Left ventricle myocardium inferior (tissue), 1 donor: ENCODE results near the gene ITGA6. TPM values are rescaled to one million over a fixed set of nuclear protein-coding genes. Genes with fewer than 3 reads are reported as not detected.
A peak's percentile ranks its signal among the peaks of the same experiment; 100 is the strongest.

Experiments
- DNase-seq: peaks from one replicate; pipeline ENCODE4 v3.0.0-alpha.2; 2020
- H3K27ac ChIP-seq: fragments of 200-600 bp; replicated peaks from 2 replicates; pipeline ENCODE4 v1.8.0; 2021
- H3K27me3 ChIP-seq: fragments of 200-600 bp; 2 replicates; pipeline ENCODE4 v1.8.0; 2021; ENCODE audit warnings: low read depth
- H3K36me3 ChIP-seq: fragments of 200-600 bp; 2 replicates; pipeline ENCODE4 v1.8.0; 2021
- H3K4me1 ChIP-seq: fragments of 200-600 bp; 2 replicates; pipeline ENCODE4 v1.8.0; 2021
- H3K4me3 ChIP-seq: fragments of 200-600 bp; 2 replicates; pipeline ENCODE4 v1.8.0; 2021; ENCODE audit warnings: mild to moderate bottlenecking, moderate library complexity
- H3K9me3 ChIP-seq: fragments of 200-600 bp; replicated peaks from 2 replicates; pipeline ENCODE4 v1.8.0; 2021
- intact Hi-C: fragments of 100-400 bp; cut with micrococcal nuclease; formaldehyde crosslinking; loops from one replicate; pipeline ENCODE4 v1.11.0; 2022
- total RNA-seq: library from RNA; stranded (reverse); fragmentation: NEBNext Ultra II Directional; extraction: Animal tissue kit (Norgen Biotek cat#: 25700); gene quantifications from one replicate; pipeline ENCODE4 v1.2.1, GENCODE V29; 2021
- TF ChIP-seq, protein P1 (sequence below): fragments of 200-600 bp; IDR thresholded peaks from 2 replicates; pipeline ENCODE4 v1.8.0; 2021; ENCODE audit warnings: antibody characterized with exemption, mild to moderate bottlenecking, borderline replicate concordance
- donor health status: DM: no; HTN: yes; CAD: no; lungs with severe emphysema.

The ITGA6 gene
- total RNA-seq, 1 donor from 2014 or later, result 42.0 TPM

DNA sequence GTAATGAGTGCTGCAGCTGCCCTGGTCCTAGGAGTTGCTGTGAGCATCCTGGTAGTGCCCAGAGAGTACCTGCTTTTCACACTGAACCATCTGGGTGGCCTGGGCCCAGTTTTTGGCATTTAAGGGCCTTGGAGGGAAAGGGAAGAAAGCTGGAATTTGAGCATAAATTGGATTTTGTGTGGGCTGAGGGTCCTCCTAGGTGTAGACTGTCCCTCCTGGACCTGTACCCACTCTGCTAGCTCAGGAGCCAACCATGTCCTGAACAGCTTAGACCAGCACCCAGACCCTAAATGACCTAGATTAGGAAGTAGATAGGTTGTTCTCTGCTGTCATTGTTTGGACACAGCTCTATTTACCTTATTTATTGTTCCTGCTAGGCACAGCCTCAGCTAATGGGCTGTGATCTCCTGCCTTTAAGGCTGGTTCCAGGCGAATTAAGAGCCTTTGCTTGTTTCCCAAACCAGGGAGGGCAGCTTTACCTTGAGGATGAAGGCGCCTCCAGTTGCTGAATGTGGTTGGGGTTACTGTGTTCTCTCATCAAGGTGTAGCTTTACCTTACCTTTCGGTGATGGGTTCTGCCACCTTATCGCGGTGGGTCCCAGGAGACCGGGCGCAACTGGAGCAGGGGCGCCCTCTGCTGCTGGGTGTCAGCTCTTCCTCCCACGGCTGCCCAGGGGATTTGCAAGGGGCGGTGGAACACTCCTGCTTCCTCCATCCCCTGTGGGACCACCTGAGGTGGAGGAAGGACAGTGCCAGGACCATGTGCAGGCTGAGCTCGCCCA, 34.4 kb downstream of the ITGA6 start:
- Histone ChIP-seq H3K36me3 (no peaks in the 10 kb centered on the region), H3K4me3 (peak overlapping the region; percentile 3)

DNA sequence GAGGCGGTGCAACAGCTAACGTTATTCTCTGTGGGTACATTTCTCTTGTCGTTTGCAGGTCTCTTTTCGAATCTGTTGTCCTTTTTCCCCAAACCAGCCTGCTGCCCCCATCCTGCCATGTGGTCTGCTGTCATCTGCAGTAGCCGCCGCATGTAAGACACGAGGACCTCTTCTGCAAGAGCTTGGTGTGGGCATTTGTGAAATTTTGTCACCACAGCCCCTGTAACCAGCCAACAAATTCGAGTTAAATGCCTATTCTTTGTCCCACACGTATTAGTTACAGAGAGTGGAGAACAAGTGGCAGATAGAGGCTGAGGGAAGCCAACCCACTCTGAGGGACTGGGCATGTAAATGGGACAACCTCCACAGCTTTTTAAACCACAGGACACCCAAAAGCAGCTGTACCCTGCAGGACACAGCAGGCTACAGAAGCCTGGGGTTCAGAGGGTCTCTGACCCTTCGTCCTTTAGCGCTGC, 35.0 kb downstream of the ITGA6 start:
- Histone ChIP-seq H3K9me3 (no peaks in the 10 kb centered on the region), H3K4me1 (peaks cover 83% of the 10 kb centered on the region), H3K36me3 (peaks cover 2% of the 10 kb centered on the region), H3K27ac (peak overlapping the region; percentile 60), H3K4me3 (no peak overlapping the region), H3K27me3 (no peaks in the 10 kb centered on the region)
- DNase-seq, result no peak
- intact Hi-C loops, result no loop called here
- TF ChIP-seq, protein P1, sequence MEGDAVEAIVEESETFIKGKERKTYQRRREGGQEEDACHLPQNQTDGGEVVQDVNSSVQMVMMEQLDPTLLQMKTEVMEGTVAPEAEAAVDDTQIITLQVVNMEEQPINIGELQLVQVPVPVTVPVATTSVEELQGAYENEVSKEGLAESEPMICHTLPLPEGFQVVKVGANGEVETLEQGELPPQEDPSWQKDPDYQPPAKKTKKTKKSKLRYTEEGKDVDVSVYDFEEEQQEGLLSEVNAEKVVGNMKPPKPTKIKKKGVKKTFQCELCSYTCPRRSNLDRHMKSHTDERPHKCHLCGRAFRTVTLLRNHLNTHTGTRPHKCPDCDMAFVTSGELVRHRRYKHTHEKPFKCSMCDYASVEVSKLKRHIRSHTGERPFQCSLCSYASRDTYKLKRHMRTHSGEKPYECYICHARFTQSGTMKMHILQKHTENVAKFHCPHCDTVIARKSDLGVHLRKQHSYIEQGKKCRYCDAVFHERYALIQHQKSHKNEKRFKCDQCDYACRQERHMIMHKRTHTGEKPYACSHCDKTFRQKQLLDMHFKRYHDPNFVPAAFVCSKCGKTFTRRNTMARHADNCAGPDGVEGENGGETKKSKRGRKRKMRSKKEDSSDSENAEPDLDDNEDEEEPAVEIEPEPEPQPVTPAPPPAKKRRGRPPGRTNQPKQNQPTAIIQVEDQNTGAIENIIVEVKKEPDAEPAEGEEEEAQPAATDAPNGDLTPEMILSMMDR, result no peak

More for the DNA sequence above, 34.4 kb downstream of the ITGA6 start:
- Histone ChIP-seq H3K27me3 (no peaks in the 10 kb centered on the region), H3K9me3 (no peaks in the 10 kb centered on the region), H3K4me1 (peaks cover 84% of the 10 kb centered on the region), H3K27ac (peak overlapping the region; percentile 60)
- peak; percentile 53 for DNase-seq
- intact Hi-C loops, result no loop called here
- TF ChIP-seq, protein P1, result peak; percentile 84

DNA sequence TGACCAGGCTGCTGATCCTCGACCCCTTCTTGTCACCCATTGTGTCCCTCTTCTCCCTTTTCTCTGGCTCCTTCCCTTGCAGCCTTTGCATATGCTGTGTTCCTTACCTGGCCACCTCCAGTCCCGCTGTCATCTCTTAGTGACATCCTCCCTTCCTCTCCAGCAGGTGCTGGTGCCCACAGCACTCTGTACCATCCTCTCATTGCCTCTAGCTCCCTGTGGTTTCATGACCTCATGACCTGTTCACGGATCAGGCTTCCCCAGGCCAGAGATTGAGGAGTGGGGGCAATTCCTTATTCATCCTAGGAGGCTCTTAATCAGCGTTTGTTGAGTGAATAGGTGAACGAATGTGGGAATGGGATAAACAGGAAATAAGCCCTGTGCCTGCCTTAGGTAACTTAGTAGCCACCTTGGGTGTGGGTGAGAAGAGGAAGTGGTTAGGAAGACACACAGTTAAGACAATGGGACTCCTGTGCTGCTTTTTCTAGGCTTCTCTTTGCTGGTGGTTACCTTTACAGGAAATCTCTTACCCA, 35.5 kb downstream of the ITGA6 start:
- H3K4me1 ChIP-seq, result peaks cover 78% of the 10 kb centered on the region
- no peaks in the 10 kb centered on the region for H3K27me3 ChIP-seq
- TF ChIP-seq, protein P1, result no peak
- no peak for DNase-seq
- H3K27ac ChIP-seq, result peak overlapping the region; percentile 60
- peaks cover 5% of the 10 kb centered on the region for H3K36me3 ChIP-seq
- intact Hi-C loops, result no loop called here
- H3K9me3 ChIP-seq, result no peaks in the 10 kb centered on the region
- no peak overlapping the region for H3K4me3 ChIP-seq

DNA sequence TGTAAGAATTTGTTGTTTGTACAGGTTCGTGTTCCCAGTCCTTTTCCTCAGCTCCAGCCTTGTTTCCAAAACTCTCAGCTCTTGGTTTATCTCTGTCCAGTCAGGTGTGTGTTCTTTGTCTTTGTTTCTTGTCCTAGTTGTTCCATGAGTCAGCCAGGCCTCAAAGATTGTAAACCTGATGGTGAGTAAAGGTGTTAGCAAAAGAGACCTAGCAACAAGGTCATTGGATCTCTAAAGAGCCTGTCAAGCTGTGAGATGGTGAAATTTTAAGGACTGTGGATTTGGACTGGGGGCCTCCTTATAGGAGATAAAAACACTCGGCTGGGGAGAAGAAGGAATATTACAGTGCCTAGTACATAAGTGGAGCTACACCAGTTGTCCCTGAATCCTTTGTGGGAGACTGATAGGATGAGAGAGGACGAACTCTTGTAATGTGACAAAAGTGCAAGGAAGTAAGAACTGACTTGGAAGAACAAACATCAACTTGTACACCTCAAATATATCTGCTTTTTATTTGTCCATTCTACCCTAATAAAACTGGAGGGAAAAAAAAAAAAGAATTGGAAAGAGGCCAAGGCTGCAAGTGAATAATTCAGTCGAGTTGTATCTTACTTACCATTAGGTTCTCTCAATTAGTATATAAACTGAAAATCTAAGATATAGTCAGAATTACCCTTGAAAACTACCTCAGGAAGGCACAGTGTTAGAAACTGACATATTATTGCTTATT, 37.2 kb downstream of the ITGA6 start:
- no peaks in the 10 kb centered on the region for H3K27me3 ChIP-seq
- peaks cover 8% of the 10 kb centered on the region for H3K36me3 ChIP-seq
- intact Hi-C loops, result loop anchor here (5.0 kb wide), 1 partner anchor 292 kb away; no protein-coding TSS in a partner anchor
- no peaks in the 10 kb centered on the region for H3K9me3 ChIP-seq
- TF ChIP-seq, protein P1, result no peak
- no peak overlapping the region for H3K4me3 ChIP-seq
- no peak for DNase-seq
- peak overlapping the region; percentile 60 for H3K27ac ChIP-seq
- H3K4me1 ChIP-seq, result peaks cover 70% of the 10 kb centered on the region
